Sigmoid colon (tissue), 7 donors: Measurements from ENCODE around the gene NUCB1. TPM values are rescaled to one million over a fixed set of nuclear protein-coding genes. Genes with fewer than 3 reads are reported as not detected.
A peak's percentile ranks its signal among the peaks of the same experiment; 100 is the strongest.

Experiments used
- DNase-seq: peaks from one replicate; pipeline ENCODE4 v3.0.0-alpha.2; 2019
- H3K27ac ChIP-seq, 4 donors: fragments of 200-600 bp; sonication (generic); one replicate each; pipeline ENCODE4 v1.5.1; 2016 to 2019; ENCODE audit warnings: mild to moderate bottlenecking in 1 of 4
- H3K27me3 ChIP-seq, 3 donors: fragments of 200-600 bp; sonication (generic); one replicate each; pipeline ENCODE4 v1.5.1; 2019; ENCODE audit warnings: mild to moderate bottlenecking in 1 of 3
- H3K36me3 ChIP-seq, 4 donors: fragments of 200-600 bp; sonication (generic); one replicate each; pipeline ENCODE4 v1.5.1; 2016 to 2019
- H3K4me1 ChIP-seq, 4 donors: fragments of 200-600 bp; sonication (generic); one replicate each; pipeline ENCODE4 v1.5.1; 2017 to 2019
- H3K4me3 ChIP-seq, 4 donors: fragments of 200-600 bp; sonication (generic); one replicate each; pipeline ENCODE4 v1.5.1; 2017 to 2019; ENCODE audit warnings: mild to moderate bottlenecking in 2 of 4, moderate library complexity in 1 of 4
- H3K9me3 ChIP-seq, 4 donors: fragments of 200-600 bp in 3 of 4; sonication (generic) in 3 of 4; one replicate each; pipeline versions ENCODE4 v1.5.1 to v1.6.1; 2013 to 2019
- CTCF ChIP-seq, 4 experiments: fragments of 450-650 bp in 3 of 4; fragments of 200-600 bp in 1 of 4; IDR thresholded peaks; one replicate each; pipeline ENCODE4 v1.5.1; 2016 to 2019; ENCODE audit warnings: antibody characterized with exemption in 4 of 4, mild to moderate bottlenecking in 3 of 4, moderate library complexity in 2 of 4
- EP300 ChIP-seq, 4 donors: sonication (generic); formaldehyde crosslinking; IDR thresholded peaks; one replicate each; pipeline ENCODE4 v1.6.1; 2017; ENCODE audit warnings: antibody characterized with exemption in 4 of 4
- POLR2A ChIP-seq, 2 donors: fragments of 450-650 bp; IDR thresholded peaks; one replicate each; pipeline ENCODE4 v1.6.1; 2016; ENCODE audit warnings: antibody characterized with exemption in 2 of 2, mild to moderate bottlenecking in 2 of 2, moderate library complexity in 2 of 2
- POLR2AphosphoS5 ChIP-seq, 4 donors: sonication (generic); formaldehyde crosslinking; IDR thresholded peaks; one replicate each; pipeline ENCODE4 v1.6.1; 2017; ENCODE audit warnings: antibody characterized with exemption in 4 of 4
- WGBS, 2 donors: extraction: QIAGEN DNeasy Blood & Tissue Kit; methylation state at CpG; one replicate each; pipeline ENCODE4 v1.1.7; 2013; 5-methylcytosine and 5-hydroxymethylcytosine counted together
- intact Hi-C: fragments of 100-400 bp; cut with DNase I; formaldehyde crosslinking; loops from one replicate; pipeline ENCODE4 v1.15.1; 2023
- polyA plus RNA-seq, 3 donors: library from polyadenylated mRNA; stranded (reverse); fragments of 200-250 nt; gene quantifications; one replicate each; pipeline ENCODE4 v1.2.3, GENCODE V29; 2013
- total RNA-seq, 4 donors: library from RNA; depleted of rRNA; stranded (reverse); fragments of >200 nt; gene quantifications; one replicate each; pipeline ENCODE4 v1.1.0, GENCODE V29; 2016
- donor health status: healthy with polysubstance abuse.
- donor health status: Bipolar disorder and iron deficiency.
- donor health status: healthy.

Gene NUCB1
- total and polyA plus RNA-seq, 7 donors, result 43.0 to 303 (median 174) TPM

DNA sequence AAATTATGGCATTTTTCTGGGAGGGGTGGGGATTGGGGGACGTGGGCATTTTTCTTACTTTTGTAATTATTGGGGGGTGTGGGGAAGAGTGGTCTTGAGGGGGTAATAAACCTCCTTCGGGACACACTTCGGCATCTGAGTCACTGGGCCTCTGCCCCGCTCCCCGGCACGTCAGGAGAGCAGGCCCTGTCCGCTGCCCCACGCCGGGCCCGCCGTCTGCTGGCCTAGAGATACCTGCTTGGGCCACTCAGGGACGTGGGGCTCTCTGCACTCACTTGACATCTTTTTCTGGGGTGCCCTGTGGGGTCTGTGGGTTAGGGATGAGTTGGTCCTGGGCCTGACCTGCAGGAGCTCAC, 61.5 kb downstream of the NUCB1 start:
- Histone ChIP-seq H3K27ac (peak overlapping the region; percentile 91 to 98 (median 95)), H3K27me3 (no peaks in the 10 kb centered on the region), H3K36me3 (peaks cover 5 to 12% (median 6%) of the 10 kb centered on the region in 4 donors), H3K4me1 (peaks cover 0 to 38% (median 32%) of the 10 kb centered on the region in 4 donors), H3K4me3 (no peak overlapping the region), H3K9me3 (no peaks in the 10 kb centered on the region)
- intact Hi-C loops, result loop anchor here (5.0 to 10.0 kb wide), 2 partner anchors 164 to 327 kb away; partner anchors contain the start of gene DBP
- DNase-seq, result no peak
- TF ChIP-seq EP300 (IDR thresholded peaks at IDR 0.05) (no peak), CTCF (IDR thresholded peaks at IDR 0.05) (no peak), POLR2A (IDR thresholded peaks at IDR 0.05) (no peak), POLR2AphosphoS5 (IDR thresholded peaks at IDR 0.05) (no peak)
- WGBS, 2 donors, result 84 to 86% methylated on average over 12 of the region's 12 CpGs

DNA sequence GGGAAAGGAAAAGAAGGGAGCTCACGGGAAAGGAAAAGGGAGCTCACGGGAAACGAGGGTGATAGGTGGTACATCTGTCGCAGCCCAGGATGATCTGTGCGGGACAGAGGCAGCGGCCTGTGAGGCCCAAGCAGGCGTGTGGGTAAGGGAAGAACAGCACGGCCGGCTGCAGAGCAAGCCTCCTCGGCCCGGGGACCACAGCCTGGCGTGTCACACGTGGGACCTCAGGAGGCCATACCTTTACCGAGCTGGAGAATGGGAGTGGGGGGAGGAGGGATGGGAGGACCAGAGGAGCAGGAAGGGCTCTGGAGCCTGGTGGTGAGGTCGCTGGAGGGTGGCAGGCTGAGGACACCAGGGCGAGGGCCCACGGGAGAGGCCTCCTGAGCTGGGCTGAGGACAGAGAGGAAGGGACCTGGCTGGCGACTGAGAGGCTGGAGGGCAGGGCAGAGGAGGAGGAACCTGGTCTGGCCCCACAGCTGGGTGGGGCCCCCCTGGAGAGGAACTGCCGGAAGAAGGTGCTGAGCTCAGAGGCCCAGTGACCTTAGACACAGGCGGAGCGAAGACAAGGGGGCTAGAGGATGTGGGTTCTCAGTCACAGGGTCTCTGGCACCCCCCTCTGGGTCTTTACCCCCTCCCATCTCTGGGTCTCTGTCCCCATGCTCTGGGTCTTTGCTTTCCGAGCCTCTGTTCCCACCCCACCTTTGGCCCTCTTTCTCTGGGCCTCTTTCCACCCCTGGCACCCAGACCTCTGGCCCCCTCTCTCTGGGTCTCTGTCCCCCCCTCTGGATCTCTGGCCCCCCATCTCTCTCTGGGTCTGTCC, 62.1 kb downstream of the NUCB1 start:
- Histone ChIP-seq H3K36me3 (peaks cover 6 to 18% (median 11%) of the 10 kb centered on the region in 4 donors), H3K27me3 (no peaks in the 10 kb centered on the region), H3K4me3 (no peak overlapping the region), H3K27ac (peak overlapping the region; percentile 91 to 98 (median 95)), H3K9me3 (no peaks in the 10 kb centered on the region), H3K4me1 (peaks cover 0 to 43% (median 38%) of the 10 kb centered on the region in 4 donors)
- TF ChIP-seq POLR2AphosphoS5 (IDR thresholded peaks at IDR 0.05) (peak in 3 of 4 donors; percentile 44 to 51 (median 44)), POLR2A (IDR thresholded peaks at IDR 0.05) (peak in 1 of 2 donors; percentile 73), EP300 (IDR thresholded peaks at IDR 0.05) (no peak)
- intact Hi-C loops, result loop anchor here (5.0 to 10.0 kb wide), 2 partner anchors 165 to 327 kb away; partner anchors contain the start of gene DBP
- peak; percentile 80 for DNase-seq
- WGBS, 2 donors, result 22 to 33% methylated on average over 22 of the region's 22 CpGs

- TF ChIP-seq POLR2A (IDR thresholded peaks at IDR 0.05), result no peak
- no peak for TF ChIP-seq CTCF (IDR thresholded peaks at IDR 0.05)
- TF ChIP-seq POLR2AphosphoS5 (IDR thresholded peaks at IDR 0.05), result no peak
- no peak for TF ChIP-seq EP300 (IDR thresholded peaks at IDR 0.05)
- Histone ChIP-seq H3K27ac (peak overlapping the region; percentile 91 to 98 (median 95)), H3K36me3 (peaks cover 6 to 21% (median 11%) of the 10 kb centered on the region in 4 donors), H3K4me3 (no peak overlapping the region), H3K9me3 (no peaks in the 10 kb centered on the region), H3K27me3 (no peaks in the 10 kb centered on the region), H3K4me1 (peaks cover 0 to 49% (median 42%) of the 10 kb centered on the region in 4 donors)
- intact Hi-C loops, result loop anchor here (5.0 to 10.0 kb wide), 2 partner anchors 166 to 328 kb away; partner anchors contain the start of gene DBP
- WGBS, 2 donors, result 9 to 29% methylated on average over 7 of the region's 7 CpGs
- no peak for DNase-seq
Observed at GRCh38 chr19:48962849-48963165, 62.7 kb downstream of the NUCB1 start.

- intact Hi-C loops, result loop anchor here (1.0 to 10.0 kb wide), 4 partner anchors 90 to 329 kb away; partner anchors contain the start of genes DBP and HSD17B14
- DNase-seq, result peak; percentile 95
Observed at GRCh38 chr19:48963371-48964204, 63.5 kb downstream of the NUCB1 start.

More at GRCh38 chr19:48963371-48964204, 63.5 kb downstream of the NUCB1 start:
- Histone ChIP-seq H3K27me3 (no peaks in the 10 kb centered on the region), H3K27ac (peak overlapping the region; percentile 91 to 98 (median 95)), H3K36me3 (peaks cover 6 to 28% (median 11%) of the 10 kb centered on the region in 4 donors), H3K4me1 (peaks cover 0 to 51% (median 44%) of the 10 kb centered on the region in 4 donors), H3K4me3 (peak overlapping the region; percentile 24 to 95 (median 90)), H3K9me3 (no peaks in the 10 kb centered on the region)
- WGBS, 2 donors, result 2 to 8% methylated on average over 28 of the region's 28 CpGs
- TF ChIP-seq EP300 (IDR thresholded peaks at IDR 0.05) (peak in 2 of 4 donors; percentile 49 to 52), POLR2AphosphoS5 (IDR thresholded peaks at IDR 0.05) (peak; percentile 69 to 89 (median 76)), POLR2A (IDR thresholded peaks at IDR 0.05) (no peak), CTCF (IDR thresholded peaks at IDR 0.05) (no peak)
